Endodermal cell (in vitro differentiated cells): ENCODE results near the gene MEGF11. TPM values are rescaled to one million over a fixed set of nuclear protein-coding genes. Genes with fewer than 3 reads are reported as not detected.

Experiments
- DNase-seq: peaks from one replicate; pipeline ENCODE4 v3.0.0-alpha.2; 2017
- H3K27ac ChIP-seq: 2 replicates; pipeline ENCODE4 v1.5.1; 2013; ENCODE audit warnings: mild to moderate bottlenecking, low read depth, low read length, moderate library complexity
- H3K27me3 ChIP-seq: 2 replicates; pipeline ENCODE4 v1.6.1; 2013; ENCODE audit warnings: mild to moderate bottlenecking, low read length, moderate library complexity; ENCODE audit not compliant: insufficient read depth, control insufficient read depth, poor library complexity, severe bottlenecking
- H3K36me3 ChIP-seq: 2 replicates; pipeline ENCODE4 v1.7.0; 2013; ENCODE audit warnings: mild to moderate bottlenecking, low read length, moderate library complexity; ENCODE audit not compliant: control insufficient read depth, insufficient read depth
- H3K4me1 ChIP-seq: one replicate; pipeline ENCODE4 v1.7.0; 2013; ENCODE audit warnings: low read length; ENCODE audit not compliant: control insufficient read depth, insufficient read depth
- H3K4me3 ChIP-seq: 2 replicates; pipeline ENCODE4 v1.5.1; 2013; ENCODE audit warnings: mild to moderate bottlenecking, low read length, moderate library complexity
- H3K9ac ChIP-seq: 2 replicates; pipeline ENCODE4 v1.6.1; 2013; ENCODE audit warnings: mild to moderate bottlenecking, low read length, moderate library complexity; ENCODE audit not compliant: poor library complexity, severe bottlenecking; ENCODE audit errors: extremely low read depth
- H3K9me3 ChIP-seq: 2 replicates; pipeline ENCODE4 v1.6.1; 2013; ENCODE audit warnings: mild to moderate bottlenecking, low read length, moderate library complexity; ENCODE audit not compliant: control insufficient read depth
- H3K27ac Mint-ChIP-seq: 2 replicates; pipeline ENCODE4 v1.8.0; 2020; ENCODE audit warnings: mixed read lengths
- H3K27me3 Mint-ChIP-seq: 2 replicates; pipeline ENCODE4 v1.8.0; 2021; ENCODE audit warnings: mild to moderate bottlenecking, mixed read lengths; ENCODE audit not compliant: insufficient read depth
- H3K36me3 Mint-ChIP-seq: 2 replicates; pipeline ENCODE4 v1.8.0; 2020; ENCODE audit warnings: low read depth, mixed read lengths
- H3K4me1 Mint-ChIP-seq: 2 replicates; pipeline ENCODE4 v1.8.0; 2020; ENCODE audit warnings: mixed read lengths
- H3K4me3 Mint-ChIP-seq: 2 replicates; pipeline ENCODE4 v1.8.0; 2020; ENCODE audit warnings: mild to moderate bottlenecking, moderate library complexity, mixed read lengths
- H3K9me3 Mint-ChIP-seq: 2 replicates; pipeline ENCODE4 v1.8.0; 2020; ENCODE audit warnings: mild to moderate bottlenecking, mixed read lengths
- WGBS, 2 experiments: methylation state at CpG; one replicate each; pipeline versions ENCODE4 v1.1.5 to v1.1.7; 2013; ENCODE audit warnings: missing lambda C conversion rate in 2 of 2, mixed read lengths in 1 of 2; ENCODE audit not compliant: insufficient coverage in 1 of 2, insufficient read length in 1 of 2; 5-methylcytosine and 5-hydroxymethylcytosine counted together
- total RNA-seq, 2 donors: library from RNA; stranded (reverse); fragmentation: NEBNext Ultra II Directional in 1 of 2; extraction: Animal tissue kit (Norgen Biotek cat#: 25700) in 1 of 2; gene quantifications; 2 replicates in 1 of 2; 3 replicates in 1 of 2; pipeline ENCODE4 v1.2.1, GENCODE V29; 2021
- TF ChIP-seq, protein P1 (sequence below): fragments of 200-600 bp; sonication (generic); conservative IDR thresholded peaks from 2 replicates; pipeline ENCODE4 v1.5.0; 2021; ENCODE audit warnings: antibody characterized with exemption, mild to moderate bottlenecking

Gene MEGF11
- total RNA-seq, 2 donors from 2014 or later = 0.73 to 1.2 TPM

DNA sequence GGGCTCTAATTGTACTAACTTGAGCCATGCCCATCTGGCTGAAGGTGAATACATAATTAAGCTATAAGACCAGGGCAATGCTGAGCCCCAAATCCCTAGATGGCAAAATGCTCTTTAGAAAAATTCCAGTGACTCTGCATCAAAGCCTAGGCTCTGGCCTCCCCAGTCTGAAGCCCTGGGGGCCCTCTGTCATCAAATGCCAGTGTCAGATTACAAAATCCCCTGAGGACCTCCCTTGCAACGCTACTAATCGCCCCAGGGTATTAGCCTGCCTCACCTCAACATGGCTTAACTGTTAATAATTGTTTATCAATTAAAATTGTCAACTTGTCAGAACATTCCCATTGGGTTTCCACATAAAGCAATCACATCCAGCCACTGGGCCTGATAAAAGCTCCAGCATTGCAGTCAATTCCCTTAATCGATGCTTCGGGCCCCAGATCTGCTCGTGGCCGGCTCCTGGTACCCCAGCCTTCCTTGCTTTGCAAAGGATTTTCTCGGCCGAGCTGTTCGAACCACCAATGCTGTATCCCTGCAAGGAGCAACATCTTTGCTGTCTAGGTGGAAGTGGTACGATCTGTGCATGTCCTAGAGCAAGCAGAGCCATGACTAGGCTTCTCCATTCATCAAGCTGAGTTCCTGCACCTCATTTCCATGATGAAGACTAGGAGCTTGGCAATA, 151.7 kb downstream of the MEGF11 start:
- peaks cover 29% of the 10 kb centered on the region for H3K4me1 ChIP-seq
- no peaks in the 10 kb centered on the region for H3K36me3 Mint-ChIP-seq
- H3K27me3 ChIP-seq = no peaks in the 10 kb centered on the region
- no peak overlapping the region for H3K9ac ChIP-seq
- no peak overlapping the region for H3K27ac ChIP-seq
- WGBS, 2 experiments = 63 to 69% methylated on average over 6 to 10 of the region's 10 CpGs
- no peak overlapping the region for H3K4me3 ChIP-seq
- no peaks in the 10 kb centered on the region for H3K27me3 Mint-ChIP-seq
- no peak for DNase-seq
- H3K4me3 Mint-ChIP-seq = no peak overlapping the region
- H3K9me3 Mint-ChIP-seq = no peaks in the 10 kb centered on the region
- TF ChIP-seq, protein P1, sequence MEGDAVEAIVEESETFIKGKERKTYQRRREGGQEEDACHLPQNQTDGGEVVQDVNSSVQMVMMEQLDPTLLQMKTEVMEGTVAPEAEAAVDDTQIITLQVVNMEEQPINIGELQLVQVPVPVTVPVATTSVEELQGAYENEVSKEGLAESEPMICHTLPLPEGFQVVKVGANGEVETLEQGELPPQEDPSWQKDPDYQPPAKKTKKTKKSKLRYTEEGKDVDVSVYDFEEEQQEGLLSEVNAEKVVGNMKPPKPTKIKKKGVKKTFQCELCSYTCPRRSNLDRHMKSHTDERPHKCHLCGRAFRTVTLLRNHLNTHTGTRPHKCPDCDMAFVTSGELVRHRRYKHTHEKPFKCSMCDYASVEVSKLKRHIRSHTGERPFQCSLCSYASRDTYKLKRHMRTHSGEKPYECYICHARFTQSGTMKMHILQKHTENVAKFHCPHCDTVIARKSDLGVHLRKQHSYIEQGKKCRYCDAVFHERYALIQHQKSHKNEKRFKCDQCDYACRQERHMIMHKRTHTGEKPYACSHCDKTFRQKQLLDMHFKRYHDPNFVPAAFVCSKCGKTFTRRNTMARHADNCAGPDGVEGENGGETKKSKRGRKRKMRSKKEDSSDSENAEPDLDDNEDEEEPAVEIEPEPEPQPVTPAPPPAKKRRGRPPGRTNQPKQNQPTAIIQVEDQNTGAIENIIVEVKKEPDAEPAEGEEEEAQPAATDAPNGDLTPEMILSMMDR = no peak
- H3K9me3 ChIP-seq = no peaks in the 10 kb centered on the region
- no peak overlapping the region for H3K27ac Mint-ChIP-seq
- peaks cover 39% of the 10 kb centered on the region for H3K4me1 Mint-ChIP-seq
- no peaks in the 10 kb centered on the region for H3K36me3 ChIP-seq

DNA sequence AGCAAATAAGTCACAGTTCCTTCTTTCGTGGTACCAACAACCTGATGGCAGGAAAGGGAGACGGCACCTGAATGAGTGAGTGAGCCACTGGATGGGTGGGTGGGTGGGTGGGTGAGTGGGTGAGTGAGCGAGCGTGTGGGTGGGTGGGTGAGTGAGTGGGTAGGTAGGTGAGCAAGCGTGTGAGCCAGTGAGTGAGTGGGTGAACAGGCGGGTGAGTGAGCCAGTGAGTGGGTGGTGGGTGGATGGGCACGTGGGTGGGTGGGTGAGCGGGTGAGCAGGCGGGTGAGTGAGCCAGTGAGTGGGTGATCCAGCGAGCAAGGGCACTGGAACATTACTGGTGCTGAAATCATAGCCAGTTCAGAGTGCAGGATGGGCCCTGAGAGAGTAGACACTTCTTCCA, 152.8 kb downstream of the MEGF11 start:
- TF ChIP-seq, protein P1 = no peak
- no peaks in the 10 kb centered on the region for H3K9me3 Mint-ChIP-seq
- peaks cover 39% of the 10 kb centered on the region for H3K4me1 Mint-ChIP-seq
- no peaks in the 10 kb centered on the region for H3K27me3 Mint-ChIP-seq
- no peak overlapping the region for H3K4me3 ChIP-seq
- H3K9ac ChIP-seq = no peak overlapping the region
- H3K4me1 ChIP-seq = peaks cover 31% of the 10 kb centered on the region
- H3K36me3 Mint-ChIP-seq = no peaks in the 10 kb centered on the region
- H3K36me3 ChIP-seq = no peaks in the 10 kb centered on the region
- WGBS, 2 experiments = 82 to 89% methylated on average over 1 to 7 of the region's 10 CpGs
- no peak for DNase-seq
- H3K27ac ChIP-seq = no peak overlapping the region
- no peaks in the 10 kb centered on the region for H3K27me3 ChIP-seq
- H3K9me3 ChIP-seq = no peaks in the 10 kb centered on the region
- no peak overlapping the region for H3K27ac Mint-ChIP-seq
- no peak overlapping the region for H3K4me3 Mint-ChIP-seq

DNA sequence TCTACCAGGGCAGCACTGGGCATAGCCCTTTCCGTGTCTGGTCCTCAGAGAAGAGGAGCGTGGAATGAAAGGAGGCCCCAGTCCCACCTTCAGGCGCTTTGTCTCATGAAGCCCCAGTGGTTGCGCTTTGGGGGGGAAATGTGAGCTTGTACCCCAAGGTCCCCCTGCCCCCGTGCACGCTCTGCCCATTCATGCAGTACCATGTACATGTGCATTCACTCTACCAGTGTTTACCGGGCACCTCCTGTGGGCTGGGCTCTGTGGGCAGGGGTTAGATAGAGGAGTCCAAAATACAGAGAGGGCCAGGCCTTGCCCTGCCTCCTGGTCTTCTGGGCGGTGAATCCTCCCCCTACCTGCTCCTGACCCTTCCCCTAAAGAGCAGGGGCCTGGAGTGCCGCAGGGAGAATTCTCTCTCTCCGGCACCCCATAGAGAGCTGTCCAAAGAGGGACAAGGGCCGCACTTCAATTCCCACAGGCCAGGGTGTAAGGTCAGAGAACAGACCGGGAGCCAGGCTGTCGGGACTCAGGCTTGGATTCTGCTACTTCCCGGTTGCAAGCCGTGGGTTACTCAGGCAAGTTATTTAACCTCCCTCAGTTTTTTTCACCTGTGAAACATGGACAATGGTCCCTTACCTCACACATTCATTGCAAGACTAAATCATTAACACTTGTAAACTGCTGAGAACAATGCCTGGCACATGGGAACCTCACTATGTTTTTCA, 153.4 kb downstream of the MEGF11 start:
- no peaks in the 10 kb centered on the region for H3K9me3 Mint-ChIP-seq
- Histone ChIP-seq H3K27ac (no peak overlapping the region), H3K9me3 (no peaks in the 10 kb centered on the region), H3K4me3 (no peak overlapping the region), H3K9ac (no peak overlapping the region), H3K27me3 (no peaks in the 10 kb centered on the region), H3K4me1 (peaks cover 36% of the 10 kb centered on the region), H3K36me3 (no peaks in the 10 kb centered on the region)
- peak overlapping the region; percentile 55 for H3K27ac Mint-ChIP-seq
- H3K36me3 Mint-ChIP-seq = no peaks in the 10 kb centered on the region
- peak; percentile 69 for DNase-seq
- TF ChIP-seq, protein P1 = no peak
- H3K27me3 Mint-ChIP-seq = no peaks in the 10 kb centered on the region
- H3K4me3 Mint-ChIP-seq = no peak overlapping the region
- peaks cover 40% of the 10 kb centered on the region for H3K4me1 Mint-ChIP-seq
- WGBS, 2 experiments = 65 to 80% methylated on average over 11 to 15 of the region's 15 CpGs
